HG03460 (cell line): ENCODE measurements around the gene CKAP5.
"Not testable (repeated sequence)": the region's sequence is repeated elsewhere in the genome, so short reads cannot be mapped to it uniquely, and the experiment has no call there.

Experiments
- ATAC-seq: cut with Tn5 transposase; IDR thresholded peaks from one replicate; pipeline ENCODE4 v1.9.1; 2021; ENCODE audit not compliant: unreplicated experiment

CKAP5 gene

GRCh38 chr11:46855863-46856262 lies 9.8 kb upstream of the CKAP5 start:
- ATAC-seq: no peak

DNA sequence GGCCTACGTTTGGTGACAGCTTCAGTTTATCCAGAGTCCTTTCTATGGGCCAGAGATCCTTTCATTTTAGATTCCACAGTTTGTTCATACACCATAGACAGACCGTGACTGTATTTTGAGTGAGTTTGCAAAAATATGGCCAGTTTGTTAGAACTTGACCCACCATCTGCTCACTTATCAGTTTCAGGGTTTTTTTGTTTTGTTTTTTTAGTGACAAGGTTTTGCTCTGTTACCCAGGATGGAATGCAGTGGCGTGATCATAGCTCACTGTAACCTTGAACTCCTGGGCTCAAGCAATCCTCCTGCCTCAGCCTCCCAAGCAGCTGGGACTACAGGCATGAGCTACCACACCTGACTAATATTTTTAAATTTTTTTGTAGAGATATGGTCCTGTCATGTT lies 9.1 kb upstream of the CKAP5 start:
- no peak for ATAC-seq

DNA sequence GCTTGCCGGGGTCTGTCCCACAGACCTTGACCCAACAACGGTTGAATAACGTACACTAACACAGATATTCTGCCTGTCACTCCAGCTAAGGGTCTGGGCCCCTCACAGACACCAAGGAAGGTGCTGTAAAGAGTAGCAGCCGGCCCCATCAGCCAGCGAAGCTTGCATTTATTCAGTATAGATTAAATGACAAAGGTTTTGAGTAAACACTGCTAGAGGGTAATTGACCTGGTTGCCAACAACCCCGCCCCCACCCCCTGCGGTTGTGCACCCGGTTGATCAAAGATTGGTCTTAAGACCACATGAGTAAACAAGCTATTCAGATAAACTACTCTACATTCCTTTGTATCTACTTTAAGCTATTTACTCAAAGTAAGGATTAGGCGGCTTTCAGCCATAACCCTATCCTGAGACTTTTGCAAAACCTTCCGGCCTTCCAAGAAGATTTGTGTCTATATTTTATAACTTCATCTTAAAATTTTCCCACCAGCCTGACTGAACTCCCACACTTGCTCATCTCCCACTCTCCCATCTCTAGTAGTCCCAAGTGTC lies 4.8 kb upstream of the CKAP5 start:
- ATAC-seq: no peak

DNA sequence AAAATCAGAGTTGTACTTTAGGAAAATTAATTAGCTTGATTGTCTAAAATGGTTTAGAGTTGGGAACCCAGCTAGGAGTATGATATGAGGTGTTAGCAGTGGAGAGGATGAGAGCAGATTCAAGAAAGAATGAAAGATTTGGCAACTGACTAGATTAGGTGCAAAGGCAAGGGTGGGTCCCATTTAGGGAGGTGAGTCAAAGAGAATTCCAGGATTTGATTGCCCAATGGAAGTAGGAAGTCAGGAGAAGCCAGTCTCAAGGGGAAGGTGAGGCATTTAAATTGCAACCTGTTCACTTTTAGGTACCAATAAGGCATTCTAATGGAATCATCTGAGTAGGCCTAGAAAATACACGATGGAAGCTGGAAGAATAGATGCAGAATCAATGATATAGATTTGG lies 3.6 kb upstream of the CKAP5 start:
- ATAC-seq: no peak

- ATAC-seq: peak; percentile 2
Observed at GRCh38 chr11:46846510-46846830, 390 bp upstream of the CKAP5 start.

- ATAC-seq: no peak
Observed at GRCh38 chr11:46845440-46845739, 690 bp downstream of the CKAP5 start.

DNA sequence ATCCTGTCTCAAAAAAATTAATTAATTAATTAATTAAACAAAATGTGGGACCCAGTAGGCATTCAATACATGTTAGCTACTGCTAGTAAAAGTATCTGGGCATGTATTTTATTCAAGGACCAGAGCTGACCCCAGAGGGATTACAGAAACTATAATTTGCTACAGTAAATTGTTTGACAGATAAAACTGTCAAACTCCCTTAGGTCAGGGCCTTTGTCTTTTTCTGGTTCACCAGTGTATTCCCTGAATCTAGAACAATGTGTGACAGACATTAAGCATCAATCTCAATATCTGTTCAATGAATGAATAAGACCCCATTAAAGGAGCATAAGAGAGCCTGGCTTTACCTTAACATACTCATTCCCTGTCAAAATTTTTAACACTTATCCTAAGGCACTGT lies 6.0 kb downstream of the CKAP5 start:
- no peak for ATAC-seq

DNA sequence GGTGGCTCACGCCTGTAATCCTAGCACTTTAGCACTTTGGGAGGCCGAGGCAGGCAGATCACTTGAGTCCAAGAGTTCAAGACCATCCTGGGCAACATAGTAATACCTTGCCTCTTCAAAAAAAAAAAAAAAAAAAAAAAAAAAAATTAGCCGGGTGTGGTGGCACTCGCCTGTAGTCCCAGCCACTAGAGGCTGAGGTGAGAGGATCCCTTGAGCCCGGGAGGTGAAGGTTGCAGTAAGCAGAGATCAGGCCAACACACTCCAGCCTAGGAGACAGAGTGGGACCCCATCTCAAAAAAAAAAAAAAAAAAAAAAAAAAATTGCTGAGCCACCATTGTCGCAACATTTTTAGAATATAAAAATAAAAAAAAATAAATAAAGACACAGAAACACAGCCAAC lies 7.6 kb downstream of the CKAP5 start:
- no peak for ATAC-seq

DNA sequence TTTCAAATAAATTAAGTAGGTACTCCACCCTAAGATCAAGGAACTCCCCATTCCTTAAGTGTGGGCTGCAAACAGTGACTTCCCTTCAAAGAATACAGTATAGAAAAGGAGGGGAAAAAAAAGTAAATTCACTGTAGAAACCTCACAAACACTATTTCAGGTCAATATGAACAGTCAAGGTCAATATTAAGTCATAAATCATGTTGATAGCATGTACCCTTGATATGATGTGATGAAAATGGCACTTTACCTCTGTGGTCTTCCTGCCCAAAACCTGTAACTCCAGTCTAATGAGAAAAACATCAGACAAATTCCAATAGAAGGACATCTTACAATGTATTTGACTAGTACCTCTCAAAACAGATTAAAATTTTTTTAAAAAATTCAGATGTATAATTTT lies 8.2 kb downstream of the CKAP5 start:
- no peak for ATAC-seq

- no peak for ATAC-seq
Observed at GRCh38 chr11:46836870-46837269, 9.2 kb downstream of the CKAP5 start.

DNA sequence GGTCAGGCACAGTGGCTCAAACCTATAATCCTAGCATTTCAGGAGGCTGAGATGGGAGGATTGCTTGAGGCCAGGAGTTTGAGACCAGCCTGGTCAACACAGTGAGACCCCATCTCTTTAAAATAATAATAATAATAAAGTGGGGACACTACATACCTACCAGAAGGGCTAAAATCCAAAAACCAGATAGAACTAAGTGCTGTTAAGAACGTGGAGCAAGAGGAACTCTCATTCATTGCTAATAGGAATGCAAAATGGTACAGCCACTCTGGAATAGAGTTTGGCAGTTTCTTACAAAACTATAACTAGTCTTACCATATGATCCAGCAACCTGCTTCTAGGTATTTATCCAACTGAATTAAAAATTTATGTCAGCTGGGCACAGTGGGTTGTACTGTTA lies 9.6 kb downstream of the CKAP5 start:
- ATAC-seq: no peak

DNA sequence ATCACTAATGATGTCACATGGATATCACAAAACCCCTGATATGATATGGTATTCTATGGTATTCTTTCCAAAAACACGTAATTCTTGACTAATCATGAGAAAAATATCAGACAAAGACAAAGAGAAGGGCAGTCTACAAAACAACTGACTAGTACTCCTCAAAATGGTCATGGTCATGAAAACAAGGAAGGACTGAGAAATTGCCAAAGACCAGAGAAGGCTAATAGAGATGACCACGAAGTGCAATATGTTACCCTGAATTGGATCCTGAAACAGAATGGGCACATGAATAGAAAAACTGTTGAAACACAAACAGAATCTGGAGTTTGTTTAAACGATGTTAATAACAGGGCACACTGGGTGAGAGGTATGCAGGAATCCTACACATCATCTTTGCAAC lies 10.2 kb downstream of the CKAP5 start:
- ATAC-seq: no peak

GRCh38 chr11:46834821-46835220 lies 11.3 kb downstream of the CKAP5 start:
- no peak for ATAC-seq

- no peak for ATAC-seq
Observed at GRCh38 chr11:46832511-46833214, 13.4 kb downstream of the CKAP5 start.

DNA sequence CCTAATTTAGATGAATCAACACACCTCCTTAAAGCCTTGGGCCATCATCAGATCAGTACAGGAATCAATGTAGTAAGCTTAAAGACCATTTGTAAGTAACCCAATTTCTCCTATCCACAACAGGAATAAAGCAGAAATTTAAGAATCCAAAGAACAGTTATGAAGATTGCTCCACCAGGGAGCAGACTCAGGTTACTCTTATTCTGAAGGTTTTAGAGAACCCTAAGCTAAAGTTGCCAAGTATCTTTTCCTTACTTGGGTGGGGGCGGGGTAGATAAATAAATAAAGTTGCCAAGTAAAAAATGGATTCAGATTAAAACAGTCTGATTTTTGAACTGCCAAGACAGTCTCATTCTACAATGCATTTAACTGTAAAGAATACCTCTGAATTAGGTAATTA lies 18.1 kb downstream of the CKAP5 start:
- ATAC-seq: no peak

DNA sequence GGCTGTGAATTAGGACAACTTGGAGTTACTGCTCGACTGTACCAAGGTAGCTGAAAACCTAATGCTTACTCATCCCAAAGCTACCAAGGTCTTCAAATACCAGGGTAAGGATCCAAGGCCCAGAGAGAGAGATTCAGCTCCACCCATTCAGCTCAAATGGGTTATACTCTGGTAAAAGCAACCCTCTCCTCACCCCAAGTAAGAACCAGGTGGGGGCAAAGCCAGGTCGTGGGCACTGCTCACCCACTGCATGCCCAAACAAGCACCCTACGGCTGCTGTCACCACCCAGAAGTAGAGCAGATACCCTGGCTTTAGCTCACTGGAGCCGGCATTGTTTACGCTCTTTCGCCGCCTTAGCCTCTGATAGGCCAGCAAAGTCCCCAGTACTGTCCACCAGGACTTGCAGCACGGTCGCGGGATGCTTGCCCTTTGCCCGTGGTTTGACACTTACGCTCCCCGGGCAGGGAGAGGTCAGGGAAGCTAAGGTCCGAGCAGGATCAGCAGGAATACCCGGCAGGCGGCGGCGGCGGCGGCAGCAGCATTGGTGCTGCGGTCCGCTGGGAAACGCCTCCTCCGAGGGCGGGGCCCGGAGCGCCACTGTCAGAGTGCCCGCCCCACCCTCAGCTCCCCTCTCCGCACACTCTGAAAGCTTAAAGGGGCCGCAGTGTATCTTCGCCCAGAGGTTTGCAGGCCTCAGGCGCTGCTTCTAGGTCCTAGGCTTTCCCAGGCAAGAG lies 19.6 kb downstream of the CKAP5 start:
- peak; percentile 99 for ATAC-seq

DNA sequence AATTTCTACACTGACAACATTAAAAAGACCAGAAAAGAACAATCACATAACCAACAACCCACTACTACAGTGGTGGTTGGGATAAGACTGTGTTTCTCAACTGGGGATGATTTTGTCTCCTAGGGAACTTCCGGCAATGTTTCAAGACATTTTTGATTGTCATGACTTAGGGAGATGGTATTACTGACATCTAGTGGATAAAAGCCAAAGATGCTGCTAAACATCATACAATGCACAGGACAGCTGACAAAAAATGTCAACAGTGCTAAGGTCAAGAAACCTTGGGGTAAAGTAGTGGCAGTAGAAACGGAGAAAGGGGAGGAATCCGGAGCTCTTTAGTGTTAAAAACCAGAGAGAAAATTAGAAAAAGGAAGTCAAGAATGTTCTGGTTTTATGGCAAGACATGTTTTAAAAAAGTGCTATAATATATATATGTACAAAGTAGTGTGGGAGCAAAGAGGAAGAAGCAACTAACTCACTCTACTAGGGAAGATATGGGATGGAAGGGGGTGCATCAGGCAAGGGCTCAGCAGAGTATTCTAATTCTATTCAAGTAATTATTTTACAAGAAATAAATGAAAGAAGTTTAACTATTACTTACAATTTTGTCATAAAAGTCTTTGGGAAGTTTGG lies 37.2 kb downstream of the CKAP5 start:
- ATAC-seq: no peak

DNA sequence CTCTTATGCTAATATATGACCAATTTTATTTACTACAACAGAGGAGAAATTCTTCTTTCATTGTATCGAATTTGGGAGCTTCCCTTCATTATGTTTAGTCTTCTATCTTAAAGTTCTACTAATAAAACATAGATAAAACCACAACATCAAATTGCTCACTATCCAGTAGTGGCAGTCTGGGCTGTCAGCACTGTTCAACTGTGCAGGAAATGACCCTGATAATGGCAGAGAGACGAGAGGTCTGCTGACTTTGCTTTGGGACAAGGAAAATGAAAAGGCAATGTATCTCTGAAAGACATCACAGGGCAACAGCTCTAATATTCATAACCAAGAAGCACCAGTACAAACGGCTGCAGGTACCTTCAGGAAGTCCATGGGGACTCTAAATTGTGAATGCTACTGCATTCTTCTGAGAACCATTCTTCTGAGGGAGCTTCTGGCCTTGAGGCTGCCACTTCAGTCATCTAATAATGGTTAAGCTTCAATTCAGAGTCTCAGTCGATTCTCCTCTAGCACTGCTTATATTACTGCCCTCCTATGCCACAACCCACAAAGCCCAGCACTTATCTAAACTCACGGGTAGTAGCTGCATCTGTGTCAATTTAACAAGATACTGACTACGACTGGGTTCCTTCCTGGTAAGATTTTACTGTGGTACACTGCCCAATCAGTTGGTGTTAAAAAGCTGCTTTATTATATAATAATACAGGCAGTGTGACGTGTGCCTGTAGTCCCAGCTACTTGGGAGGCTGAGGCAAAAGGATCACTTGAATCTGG lies 44.2 kb downstream of the CKAP5 start:
- no peak for ATAC-seq

- ATAC-seq: no peak
Observed at GRCh38 chr11:46800177-46800576, 45.9 kb downstream of the CKAP5 start.

- not testable (repeated sequence) for ATAC-seq
Observed at GRCh38 chr11:46799725-46800124, 46.4 kb downstream of the CKAP5 start.

GRCh38 chr11:46778416-46778815 lies 67.7 kb downstream of the CKAP5 start:
- ATAC-seq: no peak

GRCh38 chr11:46776878-46777277 lies 69.2 kb downstream of the CKAP5 start:
- ATAC-seq: no peak
